Osteocyte (in vitro differentiated cells): Measurements from ENCODE around the gene AMOTL2. TPM values are rescaled to one million over a fixed set of nuclear protein-coding genes. Genes with fewer than 3 reads are reported as not detected.

Experiments
- DNase-seq: peaks from one replicate; pipeline ENCODE4 v3.0.0; 2021; ENCODE audit warnings: mixed read lengths; ENCODE audit not compliant: unreplicated experiment; ENCODE audit errors: extremely low spot score
- H3K27ac Mint-ChIP-seq: one replicate; pipeline ENCODE4 v1.8.0; 2021; ENCODE audit warnings: mild to moderate bottlenecking, mixed read lengths; ENCODE audit not compliant: unreplicated experiment
- H3K27me3 Mint-ChIP-seq: one replicate; pipeline ENCODE4 v1.8.0; 2021; ENCODE audit warnings: mixed read lengths; ENCODE audit not compliant: unreplicated experiment
- H3K36me3 Mint-ChIP-seq: one replicate; pipeline ENCODE4 v1.8.0; 2021; ENCODE audit warnings: mixed read lengths; ENCODE audit not compliant: unreplicated experiment
- H3K4me1 Mint-ChIP-seq: one replicate; pipeline ENCODE4 v1.8.0; 2021; ENCODE audit warnings: mixed read lengths; ENCODE audit not compliant: unreplicated experiment
- H3K4me3 Mint-ChIP-seq: one replicate; pipeline ENCODE4 v1.8.0; 2021; ENCODE audit warnings: mild to moderate bottlenecking, moderate library complexity, mixed read lengths; ENCODE audit not compliant: unreplicated experiment
- H3K9me3 Mint-ChIP-seq: one replicate; pipeline ENCODE4 v1.8.0; 2021; ENCODE audit warnings: mixed read lengths; ENCODE audit not compliant: unreplicated experiment
- CTCF ChIP-seq: fragments of 200-600 bp; sonication (generic); IDR thresholded peaks from 2 replicates; pipeline ENCODE4 v1.5.0; 2021; ENCODE audit warnings: antibody characterized with exemption, mild to moderate bottlenecking, moderate library complexity
- total RNA-seq: library from RNA; stranded (reverse); gene quantifications from 2 replicates; pipeline ENCODE4 v1.2.1, GENCODE V29; 2021

The AMOTL2 gene
- total RNA-seq, 1 donor from 2014 or later = 195 TPM

- no peak for TF ChIP-seq CTCF
- peaks cover 13% of the 10 kb centered on the region for H3K36me3 Mint-ChIP-seq
- peaks cover 7% of the 10 kb centered on the region for H3K9me3 Mint-ChIP-seq
- no peaks in the 10 kb centered on the region for H3K27me3 Mint-ChIP-seq
- peaks cover 34% of the 10 kb centered on the region for H3K4me1 Mint-ChIP-seq
- H3K27ac Mint-ChIP-seq = no peak overlapping the region
- DNase-seq = peak; percentile 59
- H3K4me3 Mint-ChIP-seq = no peak overlapping the region
Observed at GRCh38 chr3:134376385-134376765, 2.1 kb upstream of the AMOTL2 start.

GRCh38 chr3:134375582-134376384 is 1.5 kb upstream of the AMOTL2 start:
- peaks cover 34% of the 10 kb centered on the region for H3K4me1 Mint-ChIP-seq
- DNase-seq = no peak
- no peaks in the 10 kb centered on the region for H3K27me3 Mint-ChIP-seq
- peaks cover 15% of the 10 kb centered on the region for H3K36me3 Mint-ChIP-seq
- H3K4me3 Mint-ChIP-seq = peak overlapping the region; percentile 96
- H3K9me3 Mint-ChIP-seq = peaks cover 7% of the 10 kb centered on the region
- peak overlapping the region; percentile 97 for H3K27ac Mint-ChIP-seq
- TF ChIP-seq CTCF = no peak

- Mint-ChIP-seq H3K9me3 (peaks cover under 1% of the 10 kb centered on the region), H3K4me1 (peaks cover 38% of the 10 kb centered on the region), H3K4me3 (peak overlapping the region; percentile 96), H3K27ac (peak overlapping the region; percentile 97), H3K36me3 (peaks cover 16% of the 10 kb centered on the region), H3K27me3 (no peaks in the 10 kb centered on the region)
- no peak for TF ChIP-seq CTCF
- no peak for DNase-seq
Observed at GRCh38 chr3:134374791-134375581, 739 bp upstream of the AMOTL2 start.

- peaks cover 28% of the 10 kb centered on the region for H3K36me3 Mint-ChIP-seq
- no peak for TF ChIP-seq CTCF
- H3K4me3 Mint-ChIP-seq = peak overlapping the region; percentile 96
- H3K4me1 Mint-ChIP-seq = peaks cover 51% of the 10 kb centered on the region
- H3K9me3 Mint-ChIP-seq = no peaks in the 10 kb centered on the region
- H3K27ac Mint-ChIP-seq = peak overlapping the region; percentile 97
- no peaks in the 10 kb centered on the region for H3K27me3 Mint-ChIP-seq
- peak; percentile 91 for DNase-seq
Observed at GRCh38 chr3:134373271-134374104, 759 bp downstream of the AMOTL2 start.
